ENCODE results near the gene SOX5. TPM values are rescaled to one million over a fixed set of nuclear protein-coding genes. Genes with fewer than 3 reads are reported as not detected.

Gene SOX5
- total and polyA plus RNA-seq, 2 of the 8 experiments (the other 6 are each of a cell fraction or from before 2014, with no cell fraction given): 2.2 to 2.6 TPM

DNA sequence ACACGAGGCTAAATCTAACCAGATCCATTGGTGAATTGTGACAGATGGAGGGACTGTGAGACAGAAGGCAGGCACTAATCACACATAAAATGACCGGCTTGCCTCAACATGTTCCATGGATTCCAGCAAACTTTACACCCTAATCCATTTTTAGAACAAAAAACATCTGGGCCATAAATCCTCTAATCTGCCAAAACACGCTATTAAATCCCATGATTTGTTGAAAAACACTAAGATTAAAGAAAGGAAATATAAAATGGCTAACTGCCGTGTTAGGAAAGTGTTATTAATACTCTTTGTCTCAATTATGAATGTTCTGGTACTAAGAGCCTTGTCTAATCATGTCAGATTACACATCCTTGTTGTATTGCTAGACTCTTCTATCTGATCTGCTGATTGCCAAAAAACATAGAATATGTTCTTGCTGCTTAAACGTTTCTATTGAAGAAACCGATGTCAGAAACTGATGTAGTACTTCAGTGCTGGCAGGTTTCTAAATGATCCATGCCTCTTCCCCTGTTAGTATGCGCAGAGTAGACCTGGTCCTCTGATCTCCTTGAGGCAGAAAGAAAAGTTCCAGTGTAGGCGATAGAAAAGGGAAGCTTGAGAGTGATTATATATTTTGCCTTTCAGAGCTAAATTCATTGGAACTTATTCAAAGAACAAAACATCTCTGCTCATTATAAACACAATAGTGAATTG, 384.9 kb downstream of the SOX5 start:
- H3K36me3 ChIP-seq (ENCODE audit: control insufficient read depth in 2 of 4, insufficient read depth in 4 of 4, low read length in 3 of 4): no peaks in the 10 kb centered on the region
- 0 out of 2 replicates have a peak overlapping the region, but pooled peaks have one; percentile 40 for H2BK15ac ChIP-seq (ENCODE audit: low read length)
- H2BK120ac ChIP-seq (replicated peaks; ENCODE audit: low read depth, low read length): no peak overlapping the region
- H3K4me2 ChIP-seq (ENCODE audit: insufficient read depth in 1 of 2, low read depth in 2 of 2, low read length in 2 of 2): no peak overlapping the region
- no peak overlapping the region for H3K18ac ChIP-seq (ENCODE audit: extremely low read depth, low read length)
- H3K79me2 ChIP-seq (ENCODE audit: control insufficient read depth in 1 of 2, insufficient read depth in 2 of 2, low read length in 2 of 2): no peaks in the 10 kb centered on the region
- no peak overlapping the region for H4K5ac ChIP-seq (ENCODE audit: insufficient read length, low read depth, low read length)
- H4K91ac ChIP-seq (replicated peaks; ENCODE audit: insufficient read length, low read length): no peak overlapping the region
- H4K8ac ChIP-seq (ENCODE audit: extremely low read depth, insufficient read depth, low read length): no peak overlapping the region
- H3K56ac ChIP-seq (replicated peaks; ENCODE audit: insufficient read length, low read depth, low read length): no peak overlapping the region
- no peak overlapping the region for H2BK12ac ChIP-seq (ENCODE audit: low read depth, low read length)
- H2AK5ac ChIP-seq (ENCODE audit: low read depth, low read length): no peak overlapping the region
- no peak overlapping the region for H2AFZ ChIP-seq (ENCODE audit: low read length)
- POLR2A ChIA-PET (ENCODE audit: partially characterized antibody): no interaction called here
- CTCF ChIA-PET (ENCODE audit: partially characterized antibody): interaction anchor here (0.6 kb wide), 1 partner anchor 356 kb away, joined by 3 read pairs; no protein-coding TSS in a partner anchor
- FAIRE-seq (no peak), DNase-seq (ENCODE audit: low read depth in 1 of 2, low spot score in 2 of 2) (no peak)
- 0 out of 2 replicates have a peak overlapping the region, but pooled peaks have one; percentile 29 for H3K27ac ChIP-seq (ENCODE audit: low read depth, low read length)
- no peak overlapping the region for H3K4ac ChIP-seq (replicated peaks; ENCODE audit: insufficient read length, low read depth, low read length)
- H3K79me1 ChIP-seq (ENCODE audit: low read depth, low read length): no peaks in the 10 kb centered on the region
- H3K9ac ChIP-seq (replicated peaks in 1 of 4; ENCODE audit: extremely low read depth in 1 of 4, low read depth in 3 of 4, low read length in 3 of 4): no peak overlapping the region
- no peak overlapping the region for H3K4me3 ChIP-seq (ENCODE audit: extremely low read depth in 1 of 4, insufficient read depth in 2 of 4, low read depth in 3 of 4, low read length in 4 of 4)
- no peak overlapping the region for H3K23ac ChIP-seq (ENCODE audit: insufficient read length)
- H4K20me1 ChIP-seq (replicated peaks in 1 of 2; ENCODE audit: control insufficient read depth in 1 of 2, insufficient read depth in 2 of 2, low read length in 2 of 2): no peaks in the 10 kb centered on the region
- no peak overlapping the region for H3K14ac ChIP-seq (ENCODE audit: insufficient read length)
- H2BK20ac ChIP-seq (ENCODE audit: low read length): no peak overlapping the region
- H2BK5ac ChIP-seq (ENCODE audit: low read depth, low read length): no peak overlapping the region
- 89% methylated on average over 8 of the region's 8 CpGs; no CpG with 5 or more reads in 1 of the 2 experiments for WGBS, 2 experiments (ENCODE audit: extremely low coverage in 1 of 2, insufficient coverage in 1 of 2, insufficient read length in 1 of 2, insufficient replicate concordance in 2 of 2, low coverage in 1 of 2, low lambda C conversion rate in 2 of 2, missing lambda C conversion rate in 1 of 2)
- H3K4me1 ChIP-seq (replicated peaks in 1 of 4; ENCODE audit: control insufficient read depth in 3 of 4, insufficient read depth in 4 of 4, low read length in 3 of 4): peaks cover 2 to 7% (median 4%) of the 10 kb centered on the region in 4 experiments; a peak in 5 of 7 replicates
- no peaks in the 10 kb centered on the region for H3K9me3 ChIP-seq (ENCODE audit: insufficient read depth in 2 of 2, low read depth in 1 of 2, low read length in 1 of 2)
- H3K27me3 ChIP-seq (replicated peaks in 1 of 4; ENCODE audit: control insufficient read depth in 3 of 4, extremely low read depth in 1 of 4, insufficient read depth in 3 of 4, low read length in 3 of 4): no peaks in the 10 kb centered on the region
- H3K23me2 ChIP-seq (ENCODE audit: low read depth, low read length): no peaks in the 10 kb centered on the region
- no peak for TF ChIP-seq SIRT6 (IDR thresholded peaks at IDR 0.05; ENCODE audit: low read length)
- no peak for TF ChIP-seq GTF2F1 (IDR thresholded peaks at IDR 0.05; ENCODE audit: borderline replicate concordance, low read depth, low read length)
- no peak for TF ChIP-seq CHD2 (IDR thresholded peaks at IDR 0.05; ENCODE audit: low read length)
- no peak for TF ChIP-seq ZNF274 (IDR thresholded peaks at IDR 0.05; ENCODE audit: borderline replicate concordance, extremely low read depth, low read length)
- no peak for TF ChIP-seq BACH1 (IDR thresholded peaks at IDR 0.05; ENCODE audit: low read length)
- TF ChIP-seq, protein P1, sequence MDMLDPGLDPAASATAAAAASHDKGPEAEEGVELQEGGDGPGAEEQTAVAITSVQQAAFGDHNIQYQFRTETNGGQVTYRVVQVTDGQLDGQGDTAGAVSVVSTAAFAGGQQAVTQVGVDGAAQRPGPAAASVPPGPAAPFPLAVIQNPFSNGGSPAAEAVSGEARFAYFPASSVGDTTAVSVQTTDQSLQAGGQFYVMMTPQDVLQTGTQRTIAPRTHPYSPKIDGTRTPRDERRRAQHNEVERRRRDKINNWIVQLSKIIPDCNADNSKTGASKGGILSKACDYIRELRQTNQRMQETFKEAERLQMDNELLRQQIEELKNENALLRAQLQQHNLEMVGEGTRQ (IDR thresholded peaks at IDR 0.05; ENCODE audit: low read length): no peak
- TF ChIP-seq GABPA (IDR thresholded peaks at IDR 0.05; ENCODE audit: borderline replicate concordance, insufficient read depth, low read length): no peak
- no peak for TF ChIP-seq CTBP2 (IDR thresholded peaks at IDR 0.05; ENCODE audit: borderline replicate concordance, insufficient read depth, insufficient read length, low read length)
- no peak for TF ChIP-seq EP300 (IDR thresholded peaks at IDR 0.05; ENCODE audit: borderline replicate concordance in 1 of 2, low read depth in 2 of 2, low read length in 2 of 2)
- TF ChIP-seq SRF (IDR thresholded peaks at IDR 0.05; ENCODE audit: low read depth, low read length): no peak
- no peak for TF ChIP-seq HDAC2 (IDR thresholded peaks at IDR 0.05; ENCODE audit: borderline replicate concordance in 1 of 2, low read depth in 2 of 2, low read length in 2 of 2)
